Astrocyte (in vitro differentiated cells and primary cell): ENCODE measurements around the gene SNX32. TPM values are rescaled to one million over a fixed set of nuclear protein-coding genes. Genes with fewer than 3 reads are reported as not detected.

Source experiments
- DNase-seq: peaks from one replicate; pipeline ENCODE4 v3.0.0-alpha.2; 2010; ENCODE audit warnings: low read depth
- FAIRE-seq: peaks from 2 replicates; lab custom pipeline; 2011; peaks lifted over from hg19 to GRCh38; lab: Jason Lieb, UNC
- H2AFZ ChIP-seq: 2 replicates; pipeline ENCODE4 v1.6.0; 2012; ENCODE audit warnings: low read depth, low read length, inconsistent platforms
- H3K27ac ChIP-seq: 2 replicates; pipeline ENCODE4 v1.5.1; 2011; ENCODE audit warnings: low read depth, low read length, inconsistent platforms
- H3K27me3 ChIP-seq: 2 replicates; pipeline ENCODE4 v1.6.0; 2011; ENCODE audit warnings: low read length, inconsistent platforms; ENCODE audit not compliant: insufficient read depth
- H3K36me3 ChIP-seq: 2 replicates; pipeline ENCODE4 v1.5.1; 2011; ENCODE audit warnings: low read length, inconsistent platforms; ENCODE audit not compliant: insufficient read depth
- H3K4me1 ChIP-seq: 2 replicates; pipeline ENCODE4 v1.5.1; 2011; ENCODE audit warnings: low read length, inconsistent platforms; ENCODE audit not compliant: insufficient read depth
- H3K4me2 ChIP-seq: 2 replicates; pipeline ENCODE4 v1.6.0; 2012; ENCODE audit warnings: low read length, inconsistent platforms
- H3K4me3 ChIP-seq: 2 replicates; pipeline ENCODE4 v1.5.1; 2011; ENCODE audit warnings: low read depth, mild to moderate bottlenecking, low read length, inconsistent platforms; ENCODE audit not compliant: insufficient read depth
- H3K79me2 ChIP-seq: 2 replicates; pipeline ENCODE4 v1.6.0; 2012; ENCODE audit warnings: mild to moderate bottlenecking, low read length, inconsistent platforms; ENCODE audit not compliant: insufficient read depth
- H3K9ac ChIP-seq: 2 replicates; pipeline ENCODE4 v1.6.0; 2012; ENCODE audit warnings: mild to moderate bottlenecking, low read length, inconsistent platforms
- H3K9me3 ChIP-seq: 2 replicates; pipeline ENCODE4 v1.5.1; 2012; ENCODE audit warnings: low read depth, mild to moderate bottlenecking, low read length, inconsistent platforms; ENCODE audit not compliant: insufficient read depth
- H4K20me1 ChIP-seq: 2 replicates; pipeline ENCODE4 v1.6.0; 2012; ENCODE audit warnings: low read length, inconsistent platforms; ENCODE audit not compliant: insufficient read depth
- H3K27ac Mint-ChIP-seq: one replicate; pipeline ENCODE4 v1.8.0; 2021; ENCODE audit warnings: mild to moderate bottlenecking, mixed read lengths; ENCODE audit not compliant: unreplicated experiment
- H3K27me3 Mint-ChIP-seq: one replicate; pipeline ENCODE4 v1.8.0; 2021; ENCODE audit warnings: low read depth, mixed read lengths; ENCODE audit not compliant: unreplicated experiment
- H3K36me3 Mint-ChIP-seq: one replicate; pipeline ENCODE4 v1.8.0; 2021; ENCODE audit warnings: low read depth, mixed read lengths; ENCODE audit not compliant: unreplicated experiment
- H3K4me1 Mint-ChIP-seq: one replicate; pipeline ENCODE4 v1.8.0; 2021; ENCODE audit warnings: low read depth, mixed read lengths; ENCODE audit not compliant: unreplicated experiment
- H3K4me3 Mint-ChIP-seq: one replicate; pipeline ENCODE4 v1.8.0; 2021; ENCODE audit warnings: mild to moderate bottlenecking, moderate library complexity, mixed read lengths; ENCODE audit not compliant: unreplicated experiment
- H3K9me3 Mint-ChIP-seq: one replicate; pipeline ENCODE4 v1.8.0; 2021; ENCODE audit warnings: mild to moderate bottlenecking, mixed read lengths; ENCODE audit not compliant: unreplicated experiment
- CTCF ChIP-seq: IDR thresholded peaks from 2 replicates; pipeline ENCODE4 v1.5.1; 2011; ENCODE audit warnings: low read depth, mild to moderate bottlenecking, inconsistent platforms, low read length, moderate library complexity; ENCODE audit not compliant: insufficient read depth
- EZH2 ChIP-seq: IDR thresholded peaks from 2 replicates; pipeline ENCODE4 v1.6.1; 2012; ENCODE audit warnings: mild to moderate bottlenecking, low read length, inconsistent platforms; ENCODE audit not compliant: insufficient read depth
- total RNA-seq: library from RNA; stranded (reverse); gene quantifications from 2 replicates; pipeline ENCODE4 v1.2.1, GENCODE V29; 2021

The SNX32 gene
- total RNA-seq, 1 donor from 2014 or later, result 1.2 TPM

DNA sequence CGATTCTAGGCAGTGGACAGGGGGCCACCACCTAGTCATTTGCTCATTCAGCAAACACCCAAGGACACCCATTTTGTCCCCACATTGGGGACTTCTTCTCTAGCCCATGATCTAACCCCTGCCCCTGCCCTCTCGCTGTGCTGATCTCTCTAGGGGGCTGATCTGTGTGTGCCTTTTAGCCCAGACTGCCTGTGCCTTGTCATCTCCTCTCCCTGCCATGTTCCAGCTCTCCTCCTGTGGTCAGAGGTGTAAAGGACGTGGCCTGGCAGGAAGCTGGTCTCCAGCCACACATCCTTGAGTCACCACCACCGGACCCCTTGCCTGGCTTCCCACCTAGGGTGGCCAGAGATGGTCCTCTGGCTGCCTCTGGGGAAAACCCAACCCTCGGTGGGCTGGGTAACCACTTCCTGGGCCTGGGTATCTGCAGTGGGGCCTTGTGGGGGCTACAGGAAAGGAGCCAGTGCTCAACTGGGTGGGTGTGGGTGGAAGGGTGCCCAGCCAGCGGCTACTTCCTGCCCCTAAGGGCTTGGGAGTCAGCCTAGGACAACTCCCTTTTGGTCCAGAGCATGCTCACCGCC lies 47.2 kb downstream of the SNX32 start:
- no peak overlapping the region for H3K27ac Mint-ChIP-seq
- H3K4me1 Mint-ChIP-seq, result peaks cover 4% of the 10 kb centered on the region
- H3K79me2 ChIP-seq, result peaks cover 13% of the 10 kb centered on the region
- DNase-seq (no peak), FAIRE-seq (no peak)
- no peak for TF ChIP-seq CTCF
- no peak for TF ChIP-seq EZH2
- no peaks in the 10 kb centered on the region for H3K27me3 Mint-ChIP-seq
- peaks cover 14% of the 10 kb centered on the region for H3K36me3 Mint-ChIP-seq
- peaks cover 25% of the 10 kb centered on the region for H4K20me1 ChIP-seq
- H3K27me3 ChIP-seq, result no peaks in the 10 kb centered on the region
- no peaks in the 10 kb centered on the region for H3K9me3 ChIP-seq
- peaks cover 14% of the 10 kb centered on the region for H3K36me3 ChIP-seq
- H3K4me3 Mint-ChIP-seq, result no peak overlapping the region
- H3K9ac ChIP-seq, result no peak overlapping the region
- H3K9me3 Mint-ChIP-seq, result no peaks in the 10 kb centered on the region
- peaks cover 16% of the 10 kb centered on the region for H3K4me1 ChIP-seq
- H2AFZ ChIP-seq, result no peak overlapping the region
- no peak overlapping the region for H3K27ac ChIP-seq
- peak overlapping the region; percentile 39 for H3K4me2 ChIP-seq
- H3K4me3 ChIP-seq, result no peak overlapping the region

DNA sequence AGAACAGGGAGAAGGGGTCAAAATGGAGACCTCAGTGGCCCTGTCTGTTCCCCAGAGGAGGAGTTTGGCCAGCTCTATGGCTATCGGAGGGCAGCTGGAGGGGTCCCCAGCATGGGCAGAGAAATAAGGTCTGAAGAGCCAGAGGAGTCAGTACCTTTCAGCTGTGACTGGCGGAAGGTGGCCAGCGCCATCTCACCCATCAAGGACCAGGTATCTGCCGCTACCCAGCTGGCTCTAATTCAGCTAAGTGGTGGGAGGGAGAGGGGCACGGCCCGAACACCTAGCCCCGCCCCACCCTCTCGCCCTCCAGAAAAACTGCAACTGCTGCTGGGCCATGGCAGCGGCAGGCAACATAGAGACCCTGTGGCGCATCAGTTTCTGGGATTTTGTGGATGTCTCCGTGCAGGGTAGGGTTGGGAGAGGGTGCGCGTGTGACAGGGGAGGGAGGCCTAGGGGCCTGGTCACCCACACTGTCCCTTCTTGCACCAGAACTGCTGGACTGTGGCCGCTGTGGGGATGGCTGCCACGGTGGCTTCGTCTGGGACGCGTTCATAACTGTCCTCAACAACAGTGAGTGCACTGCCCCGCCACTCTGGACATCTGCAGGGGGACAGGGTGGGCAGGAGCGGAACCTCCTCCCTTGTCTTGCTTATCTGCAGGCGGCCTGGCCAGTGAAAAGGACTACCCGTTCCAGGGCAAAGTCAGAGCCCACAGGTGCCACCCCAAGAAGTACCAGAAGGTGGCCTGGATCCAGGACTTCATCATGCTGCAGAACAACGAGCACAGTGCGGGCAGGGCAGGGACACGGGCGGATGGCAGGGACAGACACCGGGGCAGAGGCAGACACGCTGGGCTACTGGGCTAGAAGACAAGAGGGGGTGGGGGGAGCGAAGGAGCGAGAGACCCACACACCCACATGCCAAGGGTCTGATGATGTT lies 48.6 kb downstream of the SNX32 start:
- peaks cover 14% of the 10 kb centered on the region for H3K36me3 ChIP-seq
- H2AFZ ChIP-seq, result no peak overlapping the region
- no peak overlapping the region for H3K4me2 ChIP-seq
- H3K9ac ChIP-seq, result no peak overlapping the region
- TF ChIP-seq CTCF (no peak), EZH2 (no peak)
- FAIRE-seq (no peak), DNase-seq (no peak)
- H3K4me3 ChIP-seq, result no peak overlapping the region
- H3K36me3 Mint-ChIP-seq, result peaks cover 14% of the 10 kb centered on the region
- no peaks in the 10 kb centered on the region for H3K27me3 Mint-ChIP-seq
- H3K4me1 ChIP-seq, result peaks cover 24% of the 10 kb centered on the region
- H3K4me1 Mint-ChIP-seq, result peaks cover 10% of the 10 kb centered on the region
- peak overlapping the region; percentile 34 for H3K27ac Mint-ChIP-seq
- no peaks in the 10 kb centered on the region for H3K9me3 Mint-ChIP-seq
- peaks cover 28% of the 10 kb centered on the region for H3K79me2 ChIP-seq
- H4K20me1 ChIP-seq, result peaks cover 36% of the 10 kb centered on the region
- H3K27ac ChIP-seq, result no peak overlapping the region
- H3K27me3 ChIP-seq, result no peaks in the 10 kb centered on the region
- peak overlapping the region; percentile 68 for H3K4me3 Mint-ChIP-seq
- H3K9me3 ChIP-seq, result no peaks in the 10 kb centered on the region
